ENCODE measurements around the gene TRIML1.

GRCh38 chr4:188175288-188175687, 36.0 kb downstream of the TRIML1 start:
- TF ChIP-seq MAX (IDR thresholded peaks at IDR 0.05), result no peak
- no peak for TF ChIP-seq NFIC (IDR thresholded peaks at IDR 0.05)
